ENCODE measurements around the gene ERVFRD-1. TPM values are rescaled to one million over a fixed set of nuclear protein-coding genes. Genes with fewer than 3 reads are reported as not detected.

Gene ERVFRD-1
- total RNA-seq, 1 experiment from 2014 or later = not detected

- no peak for TF ChIP-seq EZH2phosphoT487 (IDR thresholded peaks at IDR 0.05; ENCODE audit: borderline replicate concordance, low read length)
- no peak for TF ChIP-seq EZH2 (IDR thresholded peaks at IDR 0.05; ENCODE audit: low read length, unreplicated experiment)
- TF ChIP-seq CTCF (conservative IDR thresholded peaks at IDR 0.05; ENCODE audit: low read depth, low read length) = no peak
- ATAC-seq = no peak
- Histone ChIP-seq H3K4me3 (ENCODE audit: low read length) (no peak overlapping the region), H3K27me3 (ENCODE audit: low read length) (no peaks in the 10 kb centered on the region), H3K27ac (ENCODE audit: low read length) (no peak overlapping the region), H3K79me2 (ENCODE audit: low read length) (peaks cover 83% of the 10 kb centered on the region), H4K20me1 (ENCODE audit: low read length) (peaks cover 9% of the 10 kb centered on the region; the same call in 1 of the 2 replicates), H3K9ac (ENCODE audit: low read length) (no peak overlapping the region), H2AFZ (ENCODE audit: low read length) (no peak overlapping the region), H3K9me3 (ENCODE audit: low read length) (no peaks in the 10 kb centered on the region), H3K4me1 (ENCODE audit: insufficient read depth, low read length) (peaks cover 10% of the 10 kb centered on the region), H3K9me2 (replicated peaks; ENCODE audit: low read length) (no peaks in the 10 kb centered on the region), H3K36me3 (ENCODE audit: low read depth, low read length) (no peaks in the 10 kb centered on the region), H3K4me2 (ENCODE audit: low read length) (no peak overlapping the region), H3F3A (ENCODE audit: low read length, unreplicated experiment) (no peaks in the 10 kb centered on the region)
- intact Hi-C loops (cut with micrococcal nuclease) = no loop called here
- POLR2A ChIA-PET (ENCODE audit: unreplicated experiment) = no interaction called here
- BruUV-seq (replicated peaks) = no TSS peak
- no peak for DNase-seq
- CTCF ChIA-PET = no interaction called here
Measured at GRCh38 chr6:11111769-11112437, 378 bp upstream of the ERVFRD-1 start.

DNA sequence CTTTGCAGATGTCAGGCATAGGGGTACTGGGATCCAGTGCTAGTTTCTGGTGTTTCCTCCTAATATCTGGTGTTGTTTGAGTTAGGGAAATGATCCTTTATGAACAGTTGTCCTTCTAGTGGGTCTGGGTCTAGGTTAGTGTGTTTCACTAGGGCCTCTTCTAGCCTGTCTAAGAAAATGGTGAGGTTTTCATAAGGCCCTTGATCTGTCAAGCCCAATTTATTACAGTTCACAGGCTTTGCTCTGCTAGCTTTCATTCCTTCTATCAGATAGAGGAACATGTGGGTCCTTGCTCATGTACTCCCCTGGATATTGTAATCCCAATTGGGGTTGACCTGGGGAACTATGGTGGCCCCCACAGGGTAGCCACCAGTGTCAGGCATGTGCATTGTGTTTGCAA lies 2.8 kb downstream of the ERVFRD-1 start:
- H3K4me3 ChIP-seq (ENCODE audit: low read length) = no peak overlapping the region
- H3K9me3 ChIP-seq (ENCODE audit: low read length) = no peaks in the 10 kb centered on the region
- ATAC-seq = no peak
- peaks cover 4% of the 10 kb centered on the region; the same call in 1 of the 2 replicates for H3K36me3 ChIP-seq (ENCODE audit: low read depth, low read length)
- no peaks in the 10 kb centered on the region for H3K27me3 ChIP-seq (ENCODE audit: low read length)
- H3K79me2 ChIP-seq (ENCODE audit: low read length) = peaks cover 94% of the 10 kb centered on the region
- H3K4me1 ChIP-seq (ENCODE audit: insufficient read depth, low read length) = no peaks in the 10 kb centered on the region
- no peak overlapping the region for H3K4me2 ChIP-seq (ENCODE audit: low read length)
- TF ChIP-seq EZH2phosphoT487 (IDR thresholded peaks at IDR 0.05; ENCODE audit: borderline replicate concordance, low read length) (no peak), EZH2 (IDR thresholded peaks at IDR 0.05; ENCODE audit: low read length, unreplicated experiment) (no peak), CTCF (conservative IDR thresholded peaks at IDR 0.05; ENCODE audit: low read depth, low read length) (no peak)
- ChIA-PET CTCF (no interaction called here), POLR2A (ENCODE audit: unreplicated experiment) (no interaction called here)
- intact Hi-C loops (cut with micrococcal nuclease) = no loop called here
- no peaks in the 10 kb centered on the region for H3F3A ChIP-seq (ENCODE audit: low read length, unreplicated experiment)
- no peaks in the 10 kb centered on the region for H3K9me2 ChIP-seq (replicated peaks; ENCODE audit: low read length)
- H3K9ac ChIP-seq (ENCODE audit: low read length) = no peak overlapping the region
- no peak overlapping the region for H3K27ac ChIP-seq (ENCODE audit: low read length)
- no TSS peak for BruUV-seq (replicated peaks)
- H2AFZ ChIP-seq (ENCODE audit: low read length) = no peak overlapping the region
- DNase-seq = no peak
- 0 out of 2 replicates have a peak, but pooled peaks cover 5% of the 10 kb centered on the region for H4K20me1 ChIP-seq (ENCODE audit: low read length)

DNA sequence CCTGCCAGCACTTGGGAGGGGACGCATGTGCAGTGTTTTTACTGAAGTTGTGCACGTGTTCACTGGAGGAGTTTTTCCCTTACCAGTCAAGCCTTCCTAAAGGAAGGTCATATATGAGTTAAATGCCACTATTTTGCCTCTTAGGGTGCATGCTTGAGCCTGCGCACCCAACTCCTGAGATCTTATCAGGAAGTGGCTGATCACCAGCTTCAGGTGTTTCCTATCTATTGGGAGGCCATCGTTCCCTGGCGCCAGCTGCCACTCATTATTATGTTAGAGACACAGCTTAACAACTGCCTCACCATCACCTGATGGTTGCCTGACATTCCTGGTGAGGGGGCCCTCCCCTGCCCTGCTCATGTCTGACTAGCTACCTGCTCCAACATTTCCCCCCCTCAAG lies 8.5 kb downstream of the ERVFRD-1 start:
- no peaks in the 10 kb centered on the region; the same call in 1 of the 2 replicates for H4K20me1 ChIP-seq (ENCODE audit: low read length)

More for the DNA sequence above, 8.5 kb downstream of the ERVFRD-1 start:
- CTCF ChIA-PET = no interaction called here
- no peaks in the 10 kb centered on the region for H3K27me3 ChIP-seq (ENCODE audit: low read length)
- TF ChIP-seq CTCF (conservative IDR thresholded peaks at IDR 0.05; ENCODE audit: low read depth, low read length) (no peak), EZH2phosphoT487 (IDR thresholded peaks at IDR 0.05; ENCODE audit: borderline replicate concordance, low read length) (no peak), EZH2 (IDR thresholded peaks at IDR 0.05; ENCODE audit: low read length, unreplicated experiment) (no peak)
- intact Hi-C loops (cut with micrococcal nuclease) = no loop called here
- BruUV-seq (replicated peaks) = no TSS peak
- no peaks in the 10 kb centered on the region for H3F3A ChIP-seq (ENCODE audit: low read length, unreplicated experiment)
- peaks cover 100% of the 10 kb centered on the region for H3K79me2 ChIP-seq (ENCODE audit: low read length)
- no peak overlapping the region for H3K9ac ChIP-seq (ENCODE audit: low read length)
- H3K4me1 ChIP-seq (ENCODE audit: insufficient read depth, low read length) = no peaks in the 10 kb centered on the region
- no peak overlapping the region for H2AFZ ChIP-seq (ENCODE audit: low read length)
- POLR2A ChIA-PET (ENCODE audit: unreplicated experiment) = no interaction called here
- no peaks in the 10 kb centered on the region for H3K9me2 ChIP-seq (replicated peaks; ENCODE audit: low read length)
- ATAC-seq (no peak), DNase-seq (no peak)
- H3K4me3 ChIP-seq (ENCODE audit: low read length) = no peak overlapping the region
- H3K36me3 ChIP-seq (ENCODE audit: low read depth, low read length) = peaks cover 11% of the 10 kb centered on the region
- no peak overlapping the region for H3K4me2 ChIP-seq (ENCODE audit: low read length)
- no peak overlapping the region for H3K27ac ChIP-seq (ENCODE audit: low read length)
- H3K9me3 ChIP-seq (ENCODE audit: low read length) = no peaks in the 10 kb centered on the region
